Uterus (tissue), 2 donors: Measurements from ENCODE around the gene ASAP3.

Experiments
- CTCF ChIP-seq, 4 experiments: fragments of 200-600 bp in 2 of 4; fragments of 450-650 bp in 2 of 4; sonication (generic) in 2 of 4; IDR thresholded peaks; one replicate each; pipeline ENCODE4 v1.5.1; 2016 to 2019; ENCODE audit warnings: antibody characterized with exemption in 4 of 4, mild to moderate bottlenecking in 2 of 4, moderate library complexity in 1 of 4
- POLR2A ChIP-seq, 2 donors: fragments of 450-650 bp; IDR thresholded peaks; one replicate each; pipeline ENCODE4 v1.6.1; 2016; ENCODE audit warnings: antibody characterized with exemption in 2 of 2, mild to moderate bottlenecking in 1 of 2, moderate library complexity in 1 of 2

DNA sequence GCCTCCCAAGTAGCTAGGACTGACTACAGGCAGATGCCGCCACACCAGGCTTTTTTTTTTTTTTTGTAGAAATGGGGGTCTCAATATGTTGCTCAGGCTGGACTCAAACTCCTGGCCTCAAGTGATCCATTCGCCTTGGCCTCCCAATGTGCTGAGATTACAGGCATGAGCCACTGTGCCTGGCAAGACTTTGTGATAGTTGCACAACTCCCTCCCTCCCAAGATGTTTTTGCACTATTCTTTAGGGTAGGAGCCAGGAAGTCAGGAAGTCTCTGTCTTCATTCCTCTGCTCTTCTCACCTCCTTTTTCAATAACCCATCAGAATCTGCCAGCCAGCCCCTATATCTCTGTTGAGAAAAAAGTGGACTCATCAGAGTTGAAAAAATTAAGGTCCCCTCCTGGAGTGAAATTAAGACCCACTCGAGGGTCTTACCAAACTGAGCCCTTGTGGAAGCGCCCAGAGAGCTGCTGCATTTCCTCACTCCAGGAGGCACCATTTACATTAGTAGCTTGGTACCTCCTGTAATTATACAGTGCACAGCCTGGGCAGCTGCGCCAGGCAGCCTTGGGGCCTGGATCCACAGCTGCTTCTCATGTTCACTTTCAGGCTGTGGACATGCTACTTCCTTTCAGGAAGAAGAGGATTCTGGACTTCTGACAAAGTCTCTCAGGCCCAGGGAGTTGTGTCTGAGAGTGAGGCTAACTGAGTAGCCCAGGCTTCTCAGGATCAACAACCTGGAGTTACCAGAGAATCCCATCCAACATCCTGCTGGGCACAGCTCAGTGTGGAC, 83.5 kb downstream of the ASAP3 start:
- no peak for TF ChIP-seq CTCF (IDR thresholded peaks at IDR 0.05)
- no peak for TF ChIP-seq POLR2A (IDR thresholded peaks at IDR 0.05)
